IMR-90 (cell line): ENCODE measurements around the gene GTPBP10.

Experiments
- CEBPB ChIP-seq: IDR thresholded peaks from 2 replicates; pipeline ENCODE4 v1.6.1; 2012; ENCODE audit warnings: low read depth, low read length, improper control_type of control experiment
- CHD1 ChIP-seq: IDR thresholded peaks from 2 replicates; pipeline ENCODE4 v1.6.1; 2012; ENCODE audit warnings: low read depth, low read length, improper control_type of control experiment
- MAZ ChIP-seq: IDR thresholded peaks from 2 replicates; pipeline ENCODE4 v1.6.1; 2012; ENCODE audit warnings: low read depth, mild to moderate bottlenecking, low read length, improper control_type of control experiment, moderate library complexity, borderline replicate concordance
- POLR2A ChIP-seq: IDR thresholded peaks from 2 replicates; pipeline ENCODE4 v1.6.1; 2012; ENCODE audit warnings: mild to moderate bottlenecking, low read depth, low read length
- RAD21 ChIP-seq: IDR thresholded peaks from 2 replicates; pipeline ENCODE4 v1.6.1; 2012; ENCODE audit warnings: low read length, improper control_type of control experiment
- RCOR1 ChIP-seq: IDR thresholded peaks from 2 replicates; pipeline ENCODE4 v1.6.1; 2012; ENCODE audit warnings: mild to moderate bottlenecking, low read length, improper control_type of control experiment; ENCODE audit not compliant: insufficient replicate concordance
- RFX5 ChIP-seq: IDR thresholded peaks from 2 replicates; pipeline ENCODE4 v1.8.0; 2012; ENCODE audit warnings: low read depth, mild to moderate bottlenecking, low read length, moderate library complexity
- SMC3 ChIP-seq: fragments of 150-350 bp; IDR thresholded peaks from 2 replicates; pipeline ENCODE4 v1.6.1; 2016; ENCODE audit warnings: low read depth, mild to moderate bottlenecking, antibody characterized with exemption, low read length, moderate library complexity
- TF ChIP-seq, protein P1 (sequence below): conservative IDR thresholded peaks from 2 replicates; pipeline ENCODE4 v1.5.1; 2012; ENCODE audit warnings: mild to moderate bottlenecking, low read depth, low read length, improper control_type of control experiment

- TF ChIP-seq, protein P1, sequence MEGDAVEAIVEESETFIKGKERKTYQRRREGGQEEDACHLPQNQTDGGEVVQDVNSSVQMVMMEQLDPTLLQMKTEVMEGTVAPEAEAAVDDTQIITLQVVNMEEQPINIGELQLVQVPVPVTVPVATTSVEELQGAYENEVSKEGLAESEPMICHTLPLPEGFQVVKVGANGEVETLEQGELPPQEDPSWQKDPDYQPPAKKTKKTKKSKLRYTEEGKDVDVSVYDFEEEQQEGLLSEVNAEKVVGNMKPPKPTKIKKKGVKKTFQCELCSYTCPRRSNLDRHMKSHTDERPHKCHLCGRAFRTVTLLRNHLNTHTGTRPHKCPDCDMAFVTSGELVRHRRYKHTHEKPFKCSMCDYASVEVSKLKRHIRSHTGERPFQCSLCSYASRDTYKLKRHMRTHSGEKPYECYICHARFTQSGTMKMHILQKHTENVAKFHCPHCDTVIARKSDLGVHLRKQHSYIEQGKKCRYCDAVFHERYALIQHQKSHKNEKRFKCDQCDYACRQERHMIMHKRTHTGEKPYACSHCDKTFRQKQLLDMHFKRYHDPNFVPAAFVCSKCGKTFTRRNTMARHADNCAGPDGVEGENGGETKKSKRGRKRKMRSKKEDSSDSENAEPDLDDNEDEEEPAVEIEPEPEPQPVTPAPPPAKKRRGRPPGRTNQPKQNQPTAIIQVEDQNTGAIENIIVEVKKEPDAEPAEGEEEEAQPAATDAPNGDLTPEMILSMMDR, result no peak
- TF ChIP-seq MAZ (no peak), RCOR1 (no peak), RAD21 (no peak), RFX5 (no peak), CHD1 (no peak), SMC3 (no peak), POLR2A (no peak), CEBPB (no peak)
Measured at GRCh38 chr7:90349305-90349704, 2.8 kb downstream of the GTPBP10 start.
